Activated T-helper 1 cell treated with anti-CD3 and anti-CD28 coated beads, Interleukin-2, amount 50 U/mL, for 16 hours (primary cell): Measurements from ENCODE around the gene PAX8.

Experiments used
- DNase-seq, 2 donors: peaks; one replicate each; pipeline ENCODE4 v3.0.0-alpha.2; 2020; ENCODE audit warnings: low read depth in 1 of 2, low spot score in 1 of 2

Gene PAX8

GRCh38 chr2:113209011-113209645 lies 69.6 kb downstream of the PAX8 start:
- no peak for DNase-seq

GRCh38 chr2:113208396-113208795 lies 70.3 kb downstream of the PAX8 start:
- DNase-seq, result no peak

- no peak for DNase-seq
Measured at GRCh38 chr2:113207021-113207420, 71.7 kb downstream of the PAX8 start.

- no peak for DNase-seq
Measured at GRCh38 chr2:113206251-113206650, 72.5 kb downstream of the PAX8 start.

GRCh38 chr2:113203901-113204519 lies 74.7 kb downstream of the PAX8 start:
- DNase-seq, result peak; percentile 47 to 55

GRCh38 chr2:113203217-113203530 lies 75.5 kb downstream of the PAX8 start:
- DNase-seq, result no peak

GRCh38 chr2:113202305-113203216 lies 76.2 kb downstream of the PAX8 start:
- no peak for DNase-seq

GRCh38 chr2:113201496-113202304 lies 77.0 kb downstream of the PAX8 start:
- DNase-seq, result no peak

- no peak for DNase-seq
Measured at GRCh38 chr2:113200736-113201490, 77.8 kb downstream of the PAX8 start.

- DNase-seq, result no peak
Measured at GRCh38 chr2:113200236-113200635, 78.5 kb downstream of the PAX8 start.

GRCh38 chr2:113198790-113199612 lies 79.7 kb downstream of the PAX8 start:
- peak; percentile 60 to 62 for DNase-seq

- DNase-seq, result no peak
Measured at GRCh38 chr2:113198048-113198789, 80.5 kb downstream of the PAX8 start.

- no peak for DNase-seq
Measured at GRCh38 chr2:113197347-113198047, 81.2 kb downstream of the PAX8 start.

GRCh38 chr2:113196839-113197238 lies 81.9 kb downstream of the PAX8 start:
- DNase-seq, result no peak

- DNase-seq, result no peak
Measured at GRCh38 chr2:113195923-113196501, 82.7 kb downstream of the PAX8 start.

GRCh38 chr2:113192459-113193100 lies 86.1 kb downstream of the PAX8 start:
- DNase-seq, result no peak

- DNase-seq, result no peak
Measured at GRCh38 chr2:113190871-113191270, 87.8 kb downstream of the PAX8 start.

- DNase-seq, result no peak
Measured at GRCh38 chr2:113187771-113188170, 91.0 kb downstream of the PAX8 start.
